Panc1 (cell line): ENCODE data around the gene SNX3. TPM values are rescaled to one million over a fixed set of nuclear protein-coding genes. Genes with fewer than 3 reads are reported as not detected.

Source experiments
- ATAC-seq: fragments of 200-7000 bp; cut with Tn5 transposase; 2 replicates; pipeline ENCODE4 v1.9.1; 2020; ENCODE audit warnings: mild to moderate bottlenecking, moderate library complexity
- BruUV-seq: library from RNA; stranded (reverse); fragments of 400-500 nt; replicated peaks from 2 replicates; lab custom pipeline; 2021; lab: Mats Ljungman, UMichigan
- CTCF ChIA-PET: fragments of 300-600 bp; sonication (Branson Sonifier 250); formaldehyde crosslinking; loops from one replicate; lab custom pipeline; 2022; ENCODE audit warnings: antibody characterized with exemption; lab: Charles Lee
- POLR2A ChIA-PET: fragments of 300-600 bp; sonication (Branson Sonifier 250); formaldehyde crosslinking; loops from one replicate; lab custom pipeline; 2022; ENCODE audit warnings: antibody characterized with exemption; lab: Charles Lee
- DNase-seq: peaks from one replicate; pipeline ENCODE4 v3.0.0-alpha.2; 2010; ENCODE audit warnings: low read depth, low spot score
- H3K27ac ChIP-seq: 2 replicates; pipeline ENCODE4 v1.5.1; 2011; ENCODE audit warnings: mild to moderate bottlenecking, low read length, inconsistent platforms
- H3K27me3 ChIP-seq: fragments of 200-500 bp; sonication (Bioruptor generic); 2 replicates; pipeline ENCODE4 v1.6.0; 2014; ENCODE audit warnings: low read length, inconsistent platforms; ENCODE audit not compliant: control insufficient read depth, insufficient read depth
- H3K36me3 ChIP-seq: fragments of 200-500 bp; sonication (Bioruptor generic); 2 replicates; pipeline ENCODE4 v1.5.1; 2014; ENCODE audit warnings: inconsistent platforms, mild to moderate bottlenecking, low read length, moderate library complexity; ENCODE audit not compliant: control insufficient read depth, insufficient read depth
- H3K4me1 ChIP-seq: 2 replicates; pipeline ENCODE4 v1.5.1; 2011; ENCODE audit warnings: inconsistent platforms, mild to moderate bottlenecking, low read length, moderate library complexity; ENCODE audit not compliant: control insufficient read depth, insufficient read depth
- H3K4me3 ChIP-seq, 2 experiments: 2 replicates each; pipeline ENCODE4 v1.5.1; 2011 to 2012; ENCODE audit warnings: low read depth in 2 of 2, low read length in 2 of 2, mild to moderate bottlenecking in 2 of 2, inconsistent platforms in 1 of 2, moderate library complexity in 1 of 2
- H3K9me3 ChIP-seq: fragments of 200-500 bp; sonication (Bioruptor generic); 2 replicates; pipeline ENCODE4 v1.5.1; 2014; ENCODE audit warnings: low read depth, mild to moderate bottlenecking, inconsistent platforms, low read length, moderate library complexity; ENCODE audit not compliant: control insufficient read depth, insufficient read depth
- CTCF ChIP-seq: fragments of 450-650 bp; IDR thresholded peaks from 2 replicates; pipeline ENCODE4 v1.5.1; 2017; ENCODE audit warnings: mild to moderate bottlenecking
- POLR2AphosphoS5 ChIP-seq: IDR thresholded peaks from 2 replicates; pipeline ENCODE4 v1.6.1; 2012; ENCODE audit warnings: mild to moderate bottlenecking, low read depth, low read length, moderate library complexity
- REST ChIP-seq, 2 experiments: IDR thresholded peaks; 2 replicates each; pipeline ENCODE4 v1.6.1; 2011 to 2012; ENCODE audit warnings: low read depth in 2 of 2, control low read depth in 1 of 2, low read length in 1 of 2, mild to moderate bottlenecking in 1 of 2, moderate library complexity in 1 of 2; ENCODE audit not compliant: insufficient read depth in 1 of 2
- SIN3A ChIP-seq: IDR thresholded peaks from 2 replicates; pipeline ENCODE4 v1.6.1; 2012; ENCODE audit warnings: low read depth, mild to moderate bottlenecking, low read length, moderate library complexity, borderline replicate concordance; ENCODE audit not compliant: insufficient read depth
- TCF7L2 ChIP-seq: IDR thresholded peaks from 2 replicates; pipeline ENCODE4 v1.6.1; 2011; ENCODE audit warnings: mild to moderate bottlenecking, low read depth, low read length, inconsistent platforms
- in situ Hi-C: cut with HindIII; loops from 2 replicates; pipeline ENCODE4 v1.10.0; 2016; ENCODE audit warnings: low sequenced_read_pairs, low pct_unique_long_range_greater_than_20kb
- intact Hi-C: fragments of 100-400 bp; cut with micrococcal nuclease; formaldehyde crosslinking; loops from one replicate; pipeline ENCODE4 v1.10.0; 2022; ENCODE audit not compliant: unreplicated experiment
- total RNA-seq: library from RNA; stranded (reverse); gene quantifications from one replicate; pipeline ENCODE4 v1.2.1, GENCODE V29; 2021; ENCODE audit not compliant: unreplicated experiment

The SNX3 gene
- total RNA-seq, 1 experiment from 2014 or later, result 223 TPM

GRCh38 chr6:108252055-108252454 is 8.8 kb downstream of the SNX3 start:
- in situ Hi-C loops, result no loop called here
- CTCF ChIA-PET, result no interaction called here
- ATAC-seq, result no peak
- TF ChIP-seq SIN3A (no peak), POLR2AphosphoS5 (no peak), REST (IDR thresholded peaks at IDR 0.05; ENCODE audit: insufficient read depth in 1 of 2, low read depth in 2 of 2, low read length in 1 of 2) (no peak), CTCF (no peak), TCF7L2 (no peak)
- no TSS peak for BruUV-seq
- intact Hi-C loops, result no loop called here
- no peak overlapping the region for H3K4me3 ChIP-seq
- no peaks in the 10 kb centered on the region for H3K27me3 ChIP-seq
- H3K36me3 ChIP-seq, result peaks cover 6% of the 10 kb centered on the region; the same call in 1 of the 2 replicates
- DNase-seq, result no peak
- POLR2A ChIA-PET, result no interaction called here
- no peak overlapping the region for H3K27ac ChIP-seq
- H3K9me3 ChIP-seq, result no peaks in the 10 kb centered on the region
- H3K4me1 ChIP-seq, result no peaks in the 10 kb centered on the region

GRCh38 chr6:108251252-108251651 is 9.6 kb downstream of the SNX3 start:
- no TSS peak for BruUV-seq
- ChIA-PET CTCF (interaction anchor here (0.5 kb wide), 1 partner anchor 15 kb away, joined by 6 read pairs; no protein-coding TSS in a partner anchor), POLR2A (no interaction called here)
- peaks cover 2% of the 10 kb centered on the region; the same call in 1 of the 2 replicates for H3K36me3 ChIP-seq
- DNase-seq (no peak), ATAC-seq (no peak)
- H3K4me3 ChIP-seq, result no peak overlapping the region
- H3K27ac ChIP-seq, result no peak overlapping the region
- in situ Hi-C loops, result no loop called here
- TF ChIP-seq POLR2AphosphoS5, result no peak
- no peaks in the 10 kb centered on the region for H3K9me3 ChIP-seq
- no peaks in the 10 kb centered on the region for H3K4me1 ChIP-seq
- no peaks in the 10 kb centered on the region for H3K27me3 ChIP-seq
- intact Hi-C loops, result no loop called here

GRCh38 chr6:108250240-108250866 is 10.5 kb downstream of the SNX3 start:
- DNase-seq, result no peak
- Histone ChIP-seq H3K27me3 (no peaks in the 10 kb centered on the region), H3K36me3 (no peaks in the 10 kb centered on the region), H3K4me3 (no peak overlapping the region), H3K9me3 (no peaks in the 10 kb centered on the region), H3K27ac (no peak overlapping the region), H3K4me1 (no peaks in the 10 kb centered on the region)
- intact Hi-C loops (no loop called here), in situ Hi-C loops (no loop called here)
- ChIA-PET POLR2A (no interaction called here), CTCF (no interaction called here)
- ATAC-seq, result no peak
- BruUV-seq, result no TSS peak
- no peak for TF ChIP-seq REST (IDR thresholded peaks at IDR 0.05; ENCODE audit: insufficient read depth in 1 of 2, low read depth in 2 of 2, low read length in 1 of 2)
- TF ChIP-seq POLR2AphosphoS5, result no peak
- no peak for TF ChIP-seq CTCF
- no peak for TF ChIP-seq TCF7L2
- no peak for TF ChIP-seq SIN3A
